Aorta (tissue), 5 donors: ENCODE results near the gene INPP4A. TPM values are rescaled to one million over a fixed set of nuclear protein-coding genes. Genes with fewer than 3 reads are reported as not detected.
"Not testable (repeated sequence)": the region's sequence is repeated elsewhere in the genome, so short reads cannot be mapped to it uniquely, and the experiment has no call there.

Source experiments
- ATAC-seq: fragments of 200-7000 bp; cut with Tn5 transposase; one replicate; pipeline ENCODE4 v1.9.1; 2022; ENCODE audit warnings: moderate library complexity; ENCODE audit not compliant: low FRiP score
- DNase-seq, 2 donors: peaks; one replicate each; pipeline ENCODE4 v3.0.0-alpha.2; 2020
- H3K27ac ChIP-seq, 2 donors: one replicate each; pipeline ENCODE4 v1.5.1; 2013; ENCODE audit warnings: low read length in 2 of 2, mild to moderate bottlenecking in 2 of 2, moderate library complexity in 2 of 2, control low read depth in 1 of 2, inconsistent platforms in 1 of 2, low read depth in 1 of 2
- H3K27me3 ChIP-seq, 2 donors: one replicate each; pipeline ENCODE4 v1.6.1; 2013; ENCODE audit warnings: control low read depth in 1 of 2, low read length in 1 of 2, mild to moderate bottlenecking in 1 of 2, moderate library complexity in 1 of 2; ENCODE audit not compliant: insufficient read depth in 2 of 2, control insufficient read depth in 1 of 2
- H3K36me3 ChIP-seq, 2 donors: one replicate each; pipeline ENCODE4 v1.6.1; 2013; ENCODE audit warnings: control low read depth in 1 of 2, low read length in 1 of 2, mild to moderate bottlenecking in 1 of 2; ENCODE audit not compliant: insufficient read depth in 2 of 2, control insufficient read depth in 1 of 2
- H3K4me1 ChIP-seq, 2 donors: one replicate each; pipeline ENCODE4 v1.6.1; 2013; ENCODE audit warnings: low read length in 2 of 2, control low read depth in 1 of 2, mild to moderate bottlenecking in 1 of 2, moderate library complexity in 1 of 2; ENCODE audit not compliant: insufficient read depth in 2 of 2, control insufficient read depth in 1 of 2
- H3K4me3 ChIP-seq, 2 donors: one replicate each; pipeline ENCODE4 v1.5.1; 2013; ENCODE audit warnings: low read length in 2 of 2, control low read depth in 1 of 2, mild to moderate bottlenecking in 1 of 2
- H3K9me3 ChIP-seq: one replicate; pipeline ENCODE4 v1.6.1; 2013; ENCODE audit warnings: mild to moderate bottlenecking, low read length; ENCODE audit not compliant: control insufficient read depth
- WGBS, 2 donors: extraction: QIAGEN DNeasy Blood & Tissue Kit; methylation state at CpG; one replicate each; pipeline ENCODE4 v1.1.7; 2013; 5-methylcytosine and 5-hydroxymethylcytosine counted together
- intact Hi-C, 2 donors: fragments of 100-400 bp; cut with DNase I; formaldehyde crosslinking; loops; one replicate each; pipeline versions ENCODE4 v1.14.2 to v1.15.0; 2022
- polyA plus RNA-seq, 2 donors: library from polyadenylated mRNA; stranded (reverse); fragments of 200-250 nt; gene quantifications; one replicate each; pipeline ENCODE4 v1.2.3, GENCODE V29; 2013
- total RNA-seq, 2 donors: library from RNA; stranded (reverse); fragmentation: NEBNext Ultra II Directional; extraction: Animal tissue kit (Norgen Biotek cat#: 25700); gene quantifications; one replicate each; pipeline ENCODE4 v1.2.1, GENCODE V29; 2021
- donor health status: healthy with polysubstance abuse.
- donor health status: Bipolar disorder and iron deficiency.
- donor health status: DM: no; HTN: no; CAD: no.
- donor health status: DM: no; HTN: no; CAD: no.
- donor health status: DM: yes; HTN: yes; CAD: no.

Gene INPP4A
- total and polyA plus RNA-seq, 4 donors, result 2.9 to 43.4 (median 21.4) TPM

GRCh38 chr2:98412751-98413458 is 31.8 kb upstream of the INPP4A start:
- Histone ChIP-seq H3K27me3 (no peaks in the 10 kb centered on the region), H3K9me3 (peaks cover 2% of the 10 kb centered on the region), H3K4me3 (no peak overlapping the region), H3K36me3 (no peaks in the 10 kb centered on the region), H3K27ac (no peak overlapping the region), H3K4me1 (no peaks in the 10 kb centered on the region)
- intact Hi-C loops, result no loop called here
- peak; percentile 38 for ATAC-seq
- 16 to 19% methylated on average over 5 of the region's 5 CpGs for WGBS, 2 donors
- DNase-seq, result no peak

- H3K27ac ChIP-seq, H3K27me3 ChIP-seq, ATAC-seq, DNase-seq, H3K4me3 ChIP-seq, H3K36me3 ChIP-seq, H3K4me1 ChIP-seq, H3K9me3 ChIP-seq, intact Hi-C loops: not testable (repeated sequence)
- 91 to 94% methylated on average over 7 of the region's 7 CpGs for WGBS, 2 donors
These were observed 30.4 kb upstream of the INPP4A start for GRCh38 chr2:98414246-98414645.

DNA sequence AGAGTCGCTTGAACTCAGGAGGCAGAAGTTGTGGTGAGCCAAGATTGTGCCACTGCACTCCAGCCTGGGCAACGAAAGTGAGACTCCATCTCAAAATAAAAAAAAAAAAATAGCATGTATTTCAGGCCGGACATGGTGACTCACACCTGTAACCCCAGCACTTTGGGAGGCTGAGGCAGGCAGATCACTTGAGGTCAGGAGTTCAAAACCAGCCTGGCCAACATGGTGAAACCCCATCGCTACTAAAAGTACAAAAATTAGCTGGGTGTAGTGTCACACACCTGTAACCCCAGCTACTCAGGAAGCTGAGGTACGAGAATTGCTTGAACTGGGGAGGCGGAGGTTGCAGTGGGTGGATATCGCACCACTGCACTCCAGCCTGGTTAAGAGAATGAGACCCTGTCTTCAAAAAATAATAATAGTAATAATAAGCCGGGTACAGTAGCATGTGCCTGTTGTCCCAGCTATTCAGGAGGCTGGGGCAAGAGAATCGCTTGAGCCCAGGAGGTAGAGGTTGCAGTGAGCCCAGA is 28.9 kb upstream of the INPP4A start:
- H3K4me3 ChIP-seq, ATAC-seq, DNase-seq, H3K27ac ChIP-seq, H3K27me3 ChIP-seq, H3K36me3 ChIP-seq, H3K9me3 ChIP-seq, intact Hi-C loops, H3K4me1 ChIP-seq: not testable (repeated sequence)
- WGBS, 2 donors, result 93 to 94% methylated on average over 9 of the region's 9 CpGs

GRCh38 chr2:98416383-98417159 is 28.1 kb upstream of the INPP4A start:
- intact Hi-C loops, result no loop called here
- 30 to 40% methylated on average over 2 of the region's 2 CpGs for WGBS, 2 donors
- Histone ChIP-seq H3K4me1 (no peaks in the 10 kb centered on the region), H3K9me3 (peaks cover 2% of the 10 kb centered on the region), H3K4me3 (no peak overlapping the region), H3K27ac (no peak overlapping the region), H3K36me3 (no peaks in the 10 kb centered on the region), H3K27me3 (no peaks in the 10 kb centered on the region)
- DNase-seq (no peak), ATAC-seq (no peak)

DNA sequence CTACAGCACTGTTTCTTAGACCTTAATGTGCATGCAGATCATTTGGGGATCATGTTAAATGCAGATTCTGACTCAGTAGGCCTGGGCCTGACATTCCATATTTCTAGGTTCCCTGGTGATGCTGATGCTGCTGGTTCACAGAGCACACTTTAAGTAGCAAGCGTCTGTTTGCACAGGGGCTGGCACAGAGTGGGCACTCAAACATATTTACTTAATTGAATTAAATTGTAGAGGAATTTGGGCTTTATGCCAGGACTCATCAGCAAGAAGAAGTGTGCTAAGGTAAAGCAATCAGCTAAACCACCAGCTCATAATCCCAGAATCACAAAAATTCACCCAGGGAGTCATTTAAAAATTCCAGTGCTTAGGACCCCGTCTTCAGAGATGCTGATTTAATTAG is 25.1 kb upstream of the INPP4A start:
- ATAC-seq (no peak), DNase-seq (no peak)
- Histone ChIP-seq H3K27ac (no peak overlapping the region), H3K36me3 (no peaks in the 10 kb centered on the region), H3K9me3 (peaks cover 4% of the 10 kb centered on the region), H3K4me3 (no peak overlapping the region), H3K27me3 (no peaks in the 10 kb centered on the region), H3K4me1 (no peaks in the 10 kb centered on the region)
- intact Hi-C loops, result no loop called here
- WGBS, 2 donors, result 73 to 76% methylated on average over 2 of the region's 2 CpGs

DNA sequence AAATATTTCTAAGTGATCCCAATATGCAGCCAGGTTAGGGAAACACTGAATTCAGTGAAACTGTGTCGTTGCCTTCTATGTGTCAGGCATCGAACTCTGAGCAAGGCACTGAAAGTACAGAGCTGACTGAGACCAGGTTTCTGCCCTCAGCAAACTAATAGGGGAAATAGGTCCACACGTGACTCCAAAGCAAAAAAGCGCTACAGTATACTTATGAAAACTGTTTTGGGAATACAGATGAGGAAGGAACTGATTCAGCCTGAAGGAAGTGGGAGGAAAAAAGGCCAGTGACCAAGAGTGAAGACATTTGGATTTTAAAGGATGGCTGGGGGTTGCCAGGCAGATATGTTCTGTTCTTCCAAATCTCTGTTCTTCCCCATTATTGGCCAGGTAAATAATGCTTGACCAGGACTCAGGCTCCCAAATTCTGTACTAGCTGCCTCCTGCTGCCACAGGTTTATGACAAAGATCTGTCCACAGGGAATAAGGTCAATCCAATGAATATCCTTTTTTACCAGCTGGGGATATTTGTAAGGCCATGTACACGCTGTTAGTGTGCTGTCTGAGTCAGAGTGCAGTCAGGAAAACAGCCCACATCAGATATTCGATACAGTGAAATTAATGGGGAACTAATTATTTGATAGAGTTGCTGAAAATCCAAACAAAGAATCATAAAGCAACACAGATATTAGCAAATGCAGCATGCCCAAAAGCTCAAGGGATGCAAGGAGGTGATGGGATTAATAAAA is 24.5 kb upstream of the INPP4A start:
- intact Hi-C loops, result no loop called here
- 65 to 71% methylated on average over 6 of the region's 6 CpGs for WGBS, 2 donors
- Histone ChIP-seq H3K9me3 (peaks cover 3% of the 10 kb centered on the region), H3K27me3 (no peaks in the 10 kb centered on the region), H3K4me3 (no peak overlapping the region), H3K27ac (no peak overlapping the region), H3K4me1 (no peaks in the 10 kb centered on the region), H3K36me3 (no peaks in the 10 kb centered on the region)
- DNase-seq (no peak), ATAC-seq (no peak)

GRCh38 chr2:98422449-98422848 is 22.2 kb upstream of the INPP4A start:
- Histone ChIP-seq H3K4me3 (no peak overlapping the region), H3K36me3 (no peaks in the 10 kb centered on the region), H3K4me1 (no peaks in the 10 kb centered on the region), H3K27me3 (no peaks in the 10 kb centered on the region), H3K27ac (no peak overlapping the region), H3K9me3 (peaks cover 3% of the 10 kb centered on the region)
- DNase-seq, result no peak
- no peak for ATAC-seq
- intact Hi-C loops, result no loop called here

- Histone ChIP-seq H3K9me3 (peaks cover 3% of the 10 kb centered on the region), H3K36me3 (peaks cover 0 to 1% of the 10 kb centered on the region in 2 donors), H3K27ac (no peak overlapping the region), H3K4me3 (no peak overlapping the region), H3K27me3 (no peaks in the 10 kb centered on the region), H3K4me1 (no peaks in the 10 kb centered on the region)
- 77 to 80% methylated on average over 5 of the region's 5 CpGs for WGBS, 2 donors
- ATAC-seq (no peak), DNase-seq (no peak)
- intact Hi-C loops, result no loop called here
These were observed 17.9 kb upstream of the INPP4A start for GRCh38 chr2:98426771-98427170.
